Astrocyte of the spinal cord (primary cell): ENCODE results near the gene TBATA.
A peak's percentile ranks its signal among the peaks of the same experiment; 100 is the strongest.

ENCODE experiments used
- DNase-seq: peaks from one replicate; pipeline ENCODE4 v3.0.0; 2011; ENCODE audit warnings: low read depth, low spot score
- H3K4me3 ChIP-seq: 2 replicates; pipeline ENCODE4 v1.5.1; 2011; ENCODE audit warnings: low read depth, mild to moderate bottlenecking, low read length, moderate library complexity
- CTCF ChIP-seq: IDR thresholded peaks from 2 replicates; pipeline ENCODE4 v1.5.1; 2012; ENCODE audit warnings: low read depth, mild to moderate bottlenecking, low read length, inconsistent platforms
- in situ Hi-C: cut with HindIII; loops from 2 replicates; pipeline ENCODE4 v1.10.0; 2017; ENCODE audit warnings: low sequenced_read_pairs

The TBATA gene

GRCh38 chr10:70809726-70810125, 24.5 kb upstream of the TBATA start:
- DNase-seq, result no peak
- no peak for TF ChIP-seq CTCF
- no peak overlapping the region for H3K4me3 ChIP-seq
- in situ Hi-C loops, result no loop called here

- in situ Hi-C loops, result no loop called here
- no peak for TF ChIP-seq CTCF
- H3K4me3 ChIP-seq, result no peak overlapping the region
- DNase-seq, result no peak
Observed at GRCh38 chr10:70809011-70809611, 23.9 kb upstream of the TBATA start.

GRCh38 chr10:70807556-70807955, 22.4 kb upstream of the TBATA start:
- in situ Hi-C loops, result no loop called here
- no peak overlapping the region for H3K4me3 ChIP-seq
- DNase-seq, result no peak
- TF ChIP-seq CTCF, result no peak

GRCh38 chr10:70806841-70807240, 21.7 kb upstream of the TBATA start:
- no peak for TF ChIP-seq CTCF
- H3K4me3 ChIP-seq, result no peak overlapping the region
- no peak for DNase-seq
- in situ Hi-C loops, result no loop called here

- TF ChIP-seq CTCF, result no peak
- no peak for DNase-seq
- in situ Hi-C loops, result no loop called here
Observed at GRCh38 chr10:70805619-70806215, 20.5 kb upstream of the TBATA start.

GRCh38 chr10:70804421-70804808, 19.2 kb upstream of the TBATA start:
- no peak overlapping the region for H3K4me3 ChIP-seq
- peak; percentile 69 for DNase-seq
- TF ChIP-seq CTCF, result no peak
- in situ Hi-C loops, result no loop called here

More at GRCh38 chr10:70805619-70806215, 20.5 kb upstream of the TBATA start:
- H3K4me3 ChIP-seq, result no peak overlapping the region
